Panc1 (cell line): ENCODE measurements around the gene HEPH. TPM values are rescaled to one million over a fixed set of nuclear protein-coding genes. Genes with fewer than 3 reads are reported as not detected.

Source experiments
- ATAC-seq: fragments of 200-7000 bp; cut with Tn5 transposase; 2 replicates; pipeline ENCODE4 v1.9.1; 2020; ENCODE audit warnings: mild to moderate bottlenecking, moderate library complexity
- BruUV-seq: library from RNA; stranded (reverse); fragments of 400-500 nt; replicated peaks from 2 replicates; lab custom pipeline; 2021; lab: Mats Ljungman, UMichigan
- CTCF ChIA-PET: fragments of 300-600 bp; sonication (Branson Sonifier 250); formaldehyde crosslinking; loops from one replicate; lab custom pipeline; 2022; ENCODE audit warnings: antibody characterized with exemption; lab: Charles Lee
- POLR2A ChIA-PET: fragments of 300-600 bp; sonication (Branson Sonifier 250); formaldehyde crosslinking; loops from one replicate; lab custom pipeline; 2022; ENCODE audit warnings: antibody characterized with exemption; lab: Charles Lee
- DNase-seq: peaks from one replicate; pipeline ENCODE4 v3.0.0-alpha.2; 2010; ENCODE audit warnings: low read depth, low spot score
- H3K27ac ChIP-seq: 2 replicates; pipeline ENCODE4 v1.5.1; 2011; ENCODE audit warnings: mild to moderate bottlenecking, low read length, inconsistent platforms
- H3K27me3 ChIP-seq: fragments of 200-500 bp; sonication (Bioruptor generic); 2 replicates; pipeline ENCODE4 v1.6.0; 2014; ENCODE audit warnings: low read length, inconsistent platforms; ENCODE audit not compliant: control insufficient read depth, insufficient read depth
- H3K36me3 ChIP-seq: fragments of 200-500 bp; sonication (Bioruptor generic); 2 replicates; pipeline ENCODE4 v1.5.1; 2014; ENCODE audit warnings: inconsistent platforms, mild to moderate bottlenecking, low read length, moderate library complexity; ENCODE audit not compliant: control insufficient read depth, insufficient read depth
- H3K4me1 ChIP-seq: 2 replicates; pipeline ENCODE4 v1.5.1; 2011; ENCODE audit warnings: inconsistent platforms, mild to moderate bottlenecking, low read length, moderate library complexity; ENCODE audit not compliant: control insufficient read depth, insufficient read depth
- H3K4me3 ChIP-seq, 2 experiments: 2 replicates each; pipeline ENCODE4 v1.5.1; 2011 to 2012; ENCODE audit warnings: low read depth in 2 of 2, low read length in 2 of 2, mild to moderate bottlenecking in 2 of 2, inconsistent platforms in 1 of 2, moderate library complexity in 1 of 2
- H3K9me3 ChIP-seq: fragments of 200-500 bp; sonication (Bioruptor generic); 2 replicates; pipeline ENCODE4 v1.5.1; 2014; ENCODE audit warnings: low read depth, mild to moderate bottlenecking, inconsistent platforms, low read length, moderate library complexity; ENCODE audit not compliant: control insufficient read depth, insufficient read depth
- CTCF ChIP-seq: fragments of 450-650 bp; IDR thresholded peaks from 2 replicates; pipeline ENCODE4 v1.5.1; 2017; ENCODE audit warnings: mild to moderate bottlenecking
- POLR2AphosphoS5 ChIP-seq: IDR thresholded peaks from 2 replicates; pipeline ENCODE4 v1.6.1; 2012; ENCODE audit warnings: mild to moderate bottlenecking, low read depth, low read length, moderate library complexity
- REST ChIP-seq, 2 experiments: IDR thresholded peaks; 2 replicates each; pipeline ENCODE4 v1.6.1; 2011 to 2012; ENCODE audit warnings: low read depth in 2 of 2, control low read depth in 1 of 2, low read length in 1 of 2, mild to moderate bottlenecking in 1 of 2, moderate library complexity in 1 of 2; ENCODE audit not compliant: insufficient read depth in 1 of 2
- SIN3A ChIP-seq: IDR thresholded peaks from 2 replicates; pipeline ENCODE4 v1.6.1; 2012; ENCODE audit warnings: low read depth, mild to moderate bottlenecking, low read length, moderate library complexity, borderline replicate concordance; ENCODE audit not compliant: insufficient read depth
- TCF7L2 ChIP-seq: IDR thresholded peaks from 2 replicates; pipeline ENCODE4 v1.6.1; 2011; ENCODE audit warnings: mild to moderate bottlenecking, low read depth, low read length, inconsistent platforms
- in situ Hi-C: cut with HindIII; loops from 2 replicates; pipeline ENCODE4 v1.10.0; 2016; ENCODE audit warnings: low sequenced_read_pairs, low pct_unique_long_range_greater_than_20kb
- intact Hi-C: fragments of 100-400 bp; cut with micrococcal nuclease; formaldehyde crosslinking; loops from one replicate; pipeline ENCODE4 v1.10.0; 2022; ENCODE audit not compliant: unreplicated experiment
- total RNA-seq: library from RNA; stranded (reverse); gene quantifications from one replicate; pipeline ENCODE4 v1.2.1, GENCODE V29; 2021; ENCODE audit not compliant: unreplicated experiment

Gene HEPH
- total RNA-seq, 1 experiment from 2014 or later, result 0.08 TPM

- ChIA-PET POLR2A (no interaction called here), CTCF (no interaction called here)
- Histone ChIP-seq H3K27me3 (no peaks in the 10 kb centered on the region), H3K4me3 (no peak overlapping the region; a peak in 1 of 4 replicates), H3K9me3 (no peaks in the 10 kb centered on the region), H3K27ac (no peak overlapping the region), H3K36me3 (no peaks in the 10 kb centered on the region), H3K4me1 (no peaks in the 10 kb centered on the region)
- in situ Hi-C loops, result no loop called here
- intact Hi-C loops, result no loop called here
- no peak for TF ChIP-seq SIN3A
- no peak for TF ChIP-seq POLR2AphosphoS5
- no peak for DNase-seq
- no TSS peak for BruUV-seq
- ATAC-seq, result no peak
Observed at GRCh38 chrX:66164931-66165330, 884 bp downstream of the HEPH start.

GRCh38 chrX:66166671-66167070 is 2.6 kb downstream of the HEPH start:
- Histone ChIP-seq H3K36me3 (no peaks in the 10 kb centered on the region), H3K4me3 (no peak overlapping the region), H3K4me1 (no peaks in the 10 kb centered on the region), H3K9me3 (no peaks in the 10 kb centered on the region), H3K27me3 (no peaks in the 10 kb centered on the region), H3K27ac (no peak overlapping the region)
- DNase-seq (no peak), ATAC-seq (no peak)
- BruUV-seq, result no TSS peak
- intact Hi-C loops (no loop called here), in situ Hi-C loops (no loop called here)
- TF ChIP-seq TCF7L2 (no peak), POLR2AphosphoS5 (no peak)
- ChIA-PET CTCF (no interaction called here), POLR2A (no interaction called here)

GRCh38 chrX:66167431-66167830 is 3.4 kb downstream of the HEPH start:
- POLR2A ChIA-PET, result no interaction called here
- in situ Hi-C loops (no loop called here), intact Hi-C loops (no loop called here)
- CTCF ChIA-PET, result no interaction called here
- Histone ChIP-seq H3K4me3 (no peak overlapping the region), H3K27ac (no peak overlapping the region), H3K36me3 (no peaks in the 10 kb centered on the region), H3K27me3 (no peaks in the 10 kb centered on the region), H3K4me1 (no peaks in the 10 kb centered on the region), H3K9me3 (no peaks in the 10 kb centered on the region)
- TF ChIP-seq SIN3A, result no peak
- no peak for TF ChIP-seq CTCF
- TF ChIP-seq POLR2AphosphoS5, result no peak
- TF ChIP-seq REST (IDR thresholded peaks at IDR 0.05; ENCODE audit: insufficient read depth in 1 of 2, low read depth in 2 of 2, low read length in 1 of 2), result no peak
- TF ChIP-seq TCF7L2, result no peak
- BruUV-seq, result no TSS peak
- ATAC-seq, result no peak
- DNase-seq, result no peak
